Fibroblast of lung (primary cell): ENCODE measurements around the gene OGFOD3. TPM values are rescaled to one million over a fixed set of nuclear protein-coding genes. Genes with fewer than 3 reads are reported as not detected.

Experiments used
- DNase-seq, 2 donors: peaks; one replicate each; pipeline versions ENCODE4 v3.0.0 to v3.0.0-alpha.2; 2010; ENCODE audit warnings: low read depth in 2 of 2
- H2AFZ ChIP-seq: 2 replicates; pipeline ENCODE4 v1.5.1; 2012; ENCODE audit warnings: low read length, control low read depth, inconsistent platforms
- H3K27ac ChIP-seq: 2 replicates; pipeline ENCODE4 v1.5.1; 2011; ENCODE audit warnings: low read length, control low read depth; ENCODE audit not compliant: insufficient read depth
- H3K27me3 ChIP-seq: 2 replicates; pipeline ENCODE4 v1.5.1; 2011; ENCODE audit warnings: mild to moderate bottlenecking, low read length; ENCODE audit not compliant: control insufficient read depth, insufficient read depth
- H3K36me3 ChIP-seq: 2 replicates; pipeline ENCODE4 v1.5.1; 2011; ENCODE audit warnings: low read length; ENCODE audit not compliant: control insufficient read depth, insufficient read depth
- H3K4me1 ChIP-seq: 2 replicates; pipeline ENCODE4 v1.5.1; 2011; ENCODE audit warnings: low read length; ENCODE audit not compliant: control insufficient read depth, insufficient read depth; ENCODE audit errors: extremely low read depth
- H3K4me2 ChIP-seq: 2 replicates; pipeline ENCODE4 v1.5.1; 2011; ENCODE audit warnings: low read length, control low read depth; ENCODE audit not compliant: insufficient read depth; ENCODE audit errors: extremely low read depth
- H3K4me3 ChIP-seq, 4 experiments: fragments of 200-600 bp in 1 of 4; sonication (generic) in 1 of 4; replicated peaks in 1 of 4; 2 replicates each; pipeline ENCODE4 v1.5.1; 2011 to 2016; ENCODE audit warnings: low read length in 4 of 4, low read depth in 3 of 4, mild to moderate bottlenecking in 3 of 4, control low read depth in 2 of 4, inconsistent platforms in 1 of 4, mixed read lengths in 1 of 4; ENCODE audit not compliant: insufficient read depth in 1 of 4; ENCODE audit errors: control extremely low read depth in 1 of 4
- H3K79me2 ChIP-seq: 2 replicates; pipeline ENCODE4 v1.5.1; 2012; ENCODE audit warnings: mild to moderate bottlenecking, low read length, inconsistent platforms; ENCODE audit not compliant: control insufficient read depth, insufficient read depth
- H3K9ac ChIP-seq: 2 replicates; pipeline ENCODE4 v1.5.1; 2011; ENCODE audit warnings: mild to moderate bottlenecking, low read length, control low read depth; ENCODE audit not compliant: insufficient read depth
- H3K9me3 ChIP-seq: 2 replicates; pipeline ENCODE4 v1.5.1; 2012; ENCODE audit warnings: low read depth, low read length; ENCODE audit not compliant: control insufficient read depth, insufficient read depth
- H4K20me1 ChIP-seq: 2 replicates; pipeline ENCODE4 v1.5.1; 2011; ENCODE audit warnings: low read length; ENCODE audit not compliant: control insufficient read depth, insufficient read depth; ENCODE audit errors: extremely low read depth
- CTCF ChIP-seq, 2 donors: IDR thresholded peaks in 1 of 2; conservative IDR thresholded peaks in 1 of 2; 1 replicate in 1 of 2; 2 replicates in 1 of 2; pipeline ENCODE4 v1.5.1; 2011 to 2012; ENCODE audit warnings: low read length in 2 of 2, control low read depth in 1 of 2, inconsistent platforms in 1 of 2, low read depth in 1 of 2, mild to moderate bottlenecking in 1 of 2
- EZH2 ChIP-seq: IDR thresholded peaks from 2 replicates; pipeline ENCODE4 v1.5.1; 2012; ENCODE audit warnings: low read length, control low read depth, mild to moderate bottlenecking; ENCODE audit errors: missing control alignments
- polyA plus RNA-seq, 2 donors: library from polyadenylated mRNA; depleted of rRNA in 1 of 2; stranded (reverse) in 1 of 2; unstranded in 1 of 2; fragments of >200 nt; gene quantifications; 2 replicates each; pipeline ENCODE4 v1.2.1, GENCODE V29; 2011 to 2012; ENCODE audit warnings: missing spikeins in 1 of 2
- total RNA-seq: library from RNA; depleted of rRNA; stranded (reverse); fragments of >200 nt; gene quantifications from 2 replicates; pipeline ENCODE4 v1.2.1, GENCODE V29; 2014

The OGFOD3 gene
- total and polyA plus RNA-seq, 2 donors (not counting 1 experiment from before 2014, with no cell fraction given), result 25.6 to 27.1 TPM

- DNase-seq, result no peak
- H3K9me3 ChIP-seq, result no peaks in the 10 kb centered on the region
- H3K4me1 ChIP-seq, result no peaks in the 10 kb centered on the region
Measured at GRCh38 chr17:82439829-82440365, 21.5 kb upstream of the OGFOD3 start.

DNA sequence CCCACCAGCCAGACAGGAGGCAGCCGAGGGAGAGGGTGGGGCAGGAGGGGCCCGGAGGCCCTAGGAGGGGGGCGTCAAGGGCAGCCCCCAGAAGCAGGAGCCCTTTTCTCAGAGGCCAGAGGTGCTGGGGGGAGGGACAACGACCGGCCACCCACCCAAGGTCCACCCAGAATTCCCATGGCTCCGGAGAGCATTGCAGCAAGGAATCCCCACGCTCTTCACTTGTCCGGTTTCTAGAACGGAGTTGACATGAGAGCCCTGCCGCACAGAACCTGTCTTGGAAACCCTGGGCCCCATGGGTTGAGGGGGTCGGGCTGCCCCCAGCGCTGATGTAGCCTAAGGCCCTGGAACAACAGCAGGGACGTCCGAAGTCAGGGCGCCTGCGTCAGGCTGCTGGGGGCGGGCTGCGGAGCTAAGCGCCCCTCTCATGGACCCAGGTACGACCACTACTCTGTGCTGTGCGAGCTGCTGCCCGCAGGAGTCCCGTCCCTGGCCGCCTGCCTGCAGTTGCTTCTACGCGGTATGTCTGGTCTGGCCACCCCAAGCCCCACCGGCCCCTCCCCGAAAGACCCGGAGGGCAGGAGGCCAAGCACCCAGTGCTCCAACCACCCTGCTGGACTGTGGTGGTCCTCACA, 20.9 kb upstream of the OGFOD3 start:
- Histone ChIP-seq H2AFZ (no peak overlapping the region), H3K79me2 (no peaks in the 10 kb centered on the region), H3K9me3 (no peaks in the 10 kb centered on the region), H3K9ac (no peak overlapping the region), H3K36me3 (peaks cover 17% of the 10 kb centered on the region), H3K4me1 (no peaks in the 10 kb centered on the region), H3K27ac (no peak overlapping the region), H3K4me3 (no peak overlapping the region), H3K4me2 (no peak overlapping the region), H3K27me3 (no peaks in the 10 kb centered on the region), H4K20me1 (no peaks in the 10 kb centered on the region)
- TF ChIP-seq CTCF (conservative IDR thresholded peaks at IDR 0.05 in 1 of 2, IDR thresholded peaks at IDR 0.05 in 1 of 2; ENCODE audit: low read depth in 1 of 2, low read length in 2 of 2) (no peak), EZH2 (no peak)
- DNase-seq, result no peak

More at GRCh38 chr17:82439829-82440365, 21.5 kb upstream of the OGFOD3 start:
- Histone ChIP-seq H2AFZ (no peak overlapping the region), H3K27ac (no peak overlapping the region), H3K27me3 (no peaks in the 10 kb centered on the region), H3K36me3 (peaks cover 19% of the 10 kb centered on the region), H3K79me2 (no peaks in the 10 kb centered on the region), H3K4me2 (no peak overlapping the region), H3K4me3 (no peak overlapping the region), H4K20me1 (no peaks in the 10 kb centered on the region), H3K9ac (no peak overlapping the region)
- TF ChIP-seq CTCF (conservative IDR thresholded peaks at IDR 0.05 in 1 of 2, IDR thresholded peaks at IDR 0.05 in 1 of 2; ENCODE audit: low read depth in 1 of 2, low read length in 2 of 2) (no peak), EZH2 (no peak)

DNA sequence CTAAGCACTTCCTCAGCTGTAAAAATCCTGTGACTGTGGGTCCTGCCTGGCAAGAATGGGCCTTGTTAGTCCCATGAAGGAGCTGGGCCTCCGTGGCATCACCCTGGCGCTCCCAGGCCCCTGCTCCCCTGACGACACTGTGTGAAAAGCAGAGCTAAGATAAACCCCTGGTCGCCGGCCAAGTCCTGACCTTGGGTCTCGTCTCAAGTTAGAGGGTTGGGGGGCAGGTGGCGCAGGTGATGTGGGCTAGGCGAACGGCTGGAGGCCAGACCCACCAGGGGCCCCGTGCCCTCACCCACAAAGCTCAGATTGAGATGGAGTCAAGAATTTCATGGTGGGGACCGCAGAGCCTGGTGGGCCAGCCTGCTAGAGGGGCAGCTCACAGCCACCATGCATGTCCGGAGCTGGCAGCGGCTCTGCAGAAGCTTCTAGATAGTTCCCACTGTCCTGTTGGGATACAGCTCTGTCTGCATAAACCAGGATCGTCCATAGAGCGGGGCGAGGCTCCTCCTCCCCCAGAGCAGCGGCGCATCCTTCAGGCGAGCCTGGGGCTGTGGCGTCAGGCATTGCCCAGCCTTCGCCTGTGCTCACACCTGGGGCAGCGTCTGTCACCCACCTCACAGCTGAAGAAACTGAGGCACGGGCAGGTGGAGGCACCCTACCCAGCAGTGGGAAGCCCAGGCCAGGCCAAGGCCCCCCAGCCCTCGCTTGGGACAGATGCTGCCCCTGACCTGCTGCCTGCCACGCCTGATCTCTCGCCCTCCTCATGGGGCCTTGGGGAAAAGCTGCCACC, 20.2 kb upstream of the OGFOD3 start:
- Histone ChIP-seq H3K36me3 (peaks cover 14% of the 10 kb centered on the region), H4K20me1 (no peaks in the 10 kb centered on the region), H3K27ac (no peak overlapping the region), H3K9me3 (no peaks in the 10 kb centered on the region), H3K4me1 (no peaks in the 10 kb centered on the region), H3K79me2 (no peaks in the 10 kb centered on the region), H3K9ac (no peak overlapping the region), H2AFZ (no peak overlapping the region), H3K4me3 (no peak overlapping the region), H3K27me3 (no peaks in the 10 kb centered on the region), H3K4me2 (no peak overlapping the region)
- DNase-seq, result no peak
- TF ChIP-seq CTCF (conservative IDR thresholded peaks at IDR 0.05 in 1 of 2, IDR thresholded peaks at IDR 0.05 in 1 of 2; ENCODE audit: low read depth in 1 of 2, low read length in 2 of 2) (no peak), EZH2 (no peak)
